GM15510 (cell line): ENCODE measurements around the gene PDZRN4.

Experiments
- POLR2A ChIP-seq: IDR thresholded peaks from 3 replicates; pipeline ENCODE4 v1.6.1; 2011; ENCODE audit warnings: borderline replicate concordance; ENCODE audit not compliant: insufficient read length; ENCODE audit errors: extremely low read depth

PDZRN4 gene

DNA sequence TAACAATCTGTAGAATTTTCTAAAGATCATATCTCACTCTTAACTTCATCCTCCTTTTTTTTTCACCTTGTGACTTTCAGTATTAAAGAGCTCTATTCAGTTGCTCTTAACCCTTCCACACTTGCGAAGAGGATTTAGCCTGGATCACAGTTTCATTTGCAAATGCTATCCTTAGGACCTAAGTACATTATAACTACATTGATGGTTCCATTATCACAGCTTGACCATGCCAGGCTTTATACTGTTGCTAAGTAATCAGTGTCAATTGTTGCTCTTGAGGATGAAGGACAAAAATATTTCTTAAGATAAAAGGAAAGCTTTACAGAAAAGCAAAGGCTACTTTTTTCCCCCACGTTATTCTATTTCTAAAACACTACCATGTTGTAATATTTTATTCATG lies 122.2 kb downstream of the PDZRN4 start:
- no peak for TF ChIP-seq POLR2A

DNA sequence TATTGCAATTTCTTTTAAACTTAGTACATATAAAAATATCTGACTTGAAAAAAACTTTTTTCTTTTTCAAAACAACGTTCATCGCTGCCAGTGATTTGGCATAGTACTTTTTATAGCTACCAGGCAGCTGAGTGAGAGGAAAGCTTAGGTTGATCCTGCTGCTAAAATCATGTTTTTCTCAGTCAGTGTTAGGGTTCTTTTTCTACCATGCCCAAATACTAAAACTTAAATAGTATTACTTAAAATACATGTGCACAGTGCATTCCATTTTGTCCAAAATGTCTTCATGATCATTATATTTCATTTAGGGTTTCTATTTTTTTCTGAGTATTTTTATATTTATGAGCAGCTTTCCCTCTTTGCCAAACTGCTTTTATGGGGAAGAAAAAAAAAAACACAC lies 123.8 kb downstream of the PDZRN4 start:
- TF ChIP-seq POLR2A, result no peak

DNA sequence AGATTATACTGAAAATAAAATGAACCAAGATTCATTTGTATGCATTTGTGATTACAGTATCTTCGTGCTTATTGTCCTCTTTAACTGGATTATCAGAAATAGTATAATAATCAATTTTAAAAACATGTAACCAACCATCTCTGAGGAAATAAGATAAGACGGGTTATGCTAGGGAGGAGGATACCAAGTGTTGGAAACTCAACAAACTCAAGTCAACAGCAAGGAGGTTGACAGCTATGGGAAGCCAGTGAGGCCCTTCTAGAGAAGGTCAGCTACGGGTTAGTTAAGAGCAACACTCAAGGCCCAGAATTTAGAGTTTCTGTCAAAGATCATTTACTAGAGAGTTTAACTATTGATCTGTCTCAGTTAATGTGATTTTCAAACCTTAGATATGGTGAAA lies 137.2 kb downstream of the PDZRN4 start:
- no peak for TF ChIP-seq POLR2A

DNA sequence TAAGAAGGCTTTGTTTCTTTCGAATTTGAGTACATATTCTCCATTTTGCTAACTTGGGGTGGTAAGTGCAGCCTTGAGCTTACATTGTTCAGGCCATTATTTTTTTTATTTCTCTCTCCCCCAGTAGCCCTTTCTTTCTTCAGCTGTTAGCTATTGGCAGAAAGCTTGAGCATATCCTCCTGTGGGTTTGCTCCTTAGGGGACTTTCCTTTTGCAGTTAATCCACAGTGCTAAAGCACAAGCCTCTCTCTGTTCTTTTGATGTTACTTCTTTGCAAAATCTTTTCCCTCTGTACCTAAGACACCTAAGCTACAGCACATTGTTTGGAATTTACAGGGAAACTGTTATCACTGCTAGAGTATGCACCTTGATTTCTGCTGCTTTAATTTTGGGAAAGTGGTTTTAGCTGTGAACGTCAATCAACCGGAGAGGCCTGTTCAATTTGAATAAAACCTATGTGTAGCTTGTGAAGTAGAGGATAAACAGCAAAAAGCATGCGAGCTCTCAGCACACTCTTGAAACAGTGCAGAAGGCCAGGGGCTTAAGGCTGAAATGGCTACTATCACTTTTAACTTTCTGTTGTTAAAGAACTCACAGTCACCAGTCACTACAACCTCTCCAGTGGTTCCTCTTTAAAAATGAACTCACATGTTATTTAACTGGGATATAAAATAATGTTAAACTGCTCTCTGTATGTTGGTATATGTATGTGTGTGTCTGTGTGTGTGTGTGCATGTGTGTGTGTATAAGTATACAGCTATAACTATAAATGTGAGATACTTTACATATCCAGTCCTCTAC lies 139.2 kb downstream of the PDZRN4 start:
- TF ChIP-seq POLR2A, result no peak

DNA sequence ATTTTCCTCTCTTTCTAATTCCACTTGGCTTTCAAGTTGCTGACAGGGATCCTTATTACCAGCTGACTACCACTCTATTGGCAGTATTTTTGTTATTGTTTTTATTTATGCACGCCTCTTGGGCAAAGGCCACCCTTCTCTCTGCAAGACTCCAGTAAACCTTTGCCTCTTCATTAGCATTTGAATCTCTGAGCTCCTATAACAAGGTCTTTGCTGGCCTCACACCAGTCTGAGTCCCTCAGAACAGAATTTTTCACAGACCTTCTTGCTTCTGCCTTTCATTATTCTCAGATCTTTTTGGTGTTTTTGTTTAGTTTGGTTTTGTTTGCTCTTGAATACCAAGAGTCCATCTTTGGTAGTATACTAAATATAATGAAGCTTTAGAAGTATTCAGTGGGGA lies 145.9 kb downstream of the PDZRN4 start:
- TF ChIP-seq POLR2A, result no peak

DNA sequence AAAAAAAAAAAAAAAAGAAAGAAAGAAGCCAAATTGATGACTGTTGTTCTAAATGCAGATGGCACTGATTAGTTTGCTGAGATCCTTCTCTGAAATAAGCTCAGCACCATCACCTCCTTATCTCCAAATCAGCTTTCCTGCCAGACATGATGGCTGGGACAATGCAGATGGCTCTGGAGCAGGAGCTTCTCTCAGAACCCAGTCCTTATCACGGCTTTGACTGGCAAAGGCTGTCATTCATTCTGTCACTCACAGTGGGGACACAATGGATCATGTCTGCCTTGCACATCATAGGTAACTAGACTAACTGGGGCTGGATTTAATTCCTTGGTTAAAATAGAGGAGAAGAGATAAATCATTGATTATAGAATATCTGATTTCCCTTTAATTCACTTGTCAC lies 146.3 kb downstream of the PDZRN4 start:
- TF ChIP-seq POLR2A, result no peak

DNA sequence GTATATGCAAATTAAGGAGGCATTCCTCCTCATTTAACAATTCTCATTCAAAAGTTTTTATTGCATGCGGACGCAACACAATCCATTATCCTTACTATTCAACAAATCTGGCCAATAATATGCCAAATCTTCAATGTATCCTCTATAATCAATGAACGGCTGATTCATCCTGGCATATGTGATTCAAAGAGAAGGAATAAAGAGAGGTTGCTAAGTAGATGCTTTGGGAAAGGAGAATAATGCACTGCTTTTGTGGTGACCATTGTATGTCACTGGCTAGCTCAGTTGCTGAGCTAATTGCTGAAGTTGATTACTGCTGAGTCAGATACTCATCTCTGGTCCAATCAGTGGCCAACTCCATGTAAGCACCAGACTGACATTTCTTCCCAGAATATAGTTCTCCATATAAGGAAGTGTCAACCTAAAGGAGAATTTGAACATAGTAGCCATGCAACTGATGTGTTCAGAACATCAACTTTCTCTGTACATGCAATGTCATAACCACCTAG lies 148.0 kb downstream of the PDZRN4 start:
- TF ChIP-seq POLR2A, result no peak

DNA sequence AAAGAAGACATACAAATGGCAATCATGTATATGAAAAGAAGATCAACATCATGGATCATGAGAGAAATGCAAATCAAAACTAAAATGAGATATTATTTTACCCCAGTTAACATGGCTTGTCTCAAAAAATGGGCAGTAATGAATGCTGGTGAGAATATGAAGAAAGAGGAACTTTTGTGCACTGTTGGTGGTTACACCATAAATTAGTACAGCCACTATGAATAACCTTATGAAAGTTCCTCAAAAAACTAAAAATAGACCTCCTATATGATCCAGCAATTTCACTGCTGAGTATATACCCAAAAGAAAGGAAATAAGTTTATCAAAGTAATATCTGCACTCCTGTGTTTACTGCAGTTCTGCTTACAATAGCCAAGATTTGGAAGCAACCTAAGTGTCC lies 151.7 kb downstream of the PDZRN4 start:
- TF ChIP-seq POLR2A, result no peak

DNA sequence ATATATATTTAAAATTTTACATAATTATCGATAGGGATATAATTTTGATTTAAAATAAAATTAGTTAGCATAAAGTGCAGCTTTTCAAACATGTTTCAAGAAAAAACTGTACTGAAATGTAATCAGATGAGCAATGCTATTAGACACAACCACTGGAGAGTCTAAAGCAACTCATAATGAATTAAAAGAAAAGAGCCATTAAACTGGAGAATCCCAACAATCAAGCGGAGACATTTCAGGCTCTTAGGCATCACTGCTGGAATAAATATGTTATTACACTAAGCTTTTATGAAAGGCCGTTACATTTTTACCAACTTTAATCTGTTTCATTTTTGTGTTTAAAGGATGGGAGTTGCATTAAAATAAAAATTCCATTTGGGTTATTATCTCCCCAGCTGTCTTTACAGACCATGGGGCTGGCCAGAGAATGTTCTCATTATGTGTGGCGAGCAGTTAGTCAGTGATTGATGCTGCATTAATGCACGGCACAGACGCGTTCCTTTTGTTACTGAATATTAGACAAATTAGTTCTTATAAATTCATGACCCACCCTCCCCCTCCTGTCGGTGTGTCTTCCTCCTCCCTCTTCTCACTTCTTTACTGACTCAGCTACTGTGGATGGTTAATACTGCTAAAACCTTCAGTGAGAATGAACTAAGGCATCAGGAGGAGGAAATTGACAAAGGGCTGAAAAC lies 156.8 kb downstream of the PDZRN4 start:
- TF ChIP-seq POLR2A, result no peak

DNA sequence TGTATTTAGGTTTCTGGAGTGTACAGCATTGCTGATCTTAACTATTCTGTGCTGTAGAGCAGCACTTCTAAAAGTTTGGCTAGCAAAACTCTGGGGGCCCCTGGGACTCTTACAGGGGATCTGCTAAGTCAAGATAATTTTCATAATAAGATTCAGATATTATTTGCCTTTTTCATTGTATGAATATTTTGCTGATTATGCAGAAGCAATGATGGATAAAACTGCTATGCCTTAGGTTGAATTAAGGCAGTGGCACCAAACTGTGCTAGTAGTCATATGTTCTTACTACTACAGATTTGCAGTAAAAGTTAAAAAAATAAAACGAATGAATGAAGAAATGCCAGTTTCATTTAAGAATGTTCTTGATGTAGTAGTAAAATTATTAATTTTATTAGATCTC lies 160.1 kb downstream of the PDZRN4 start:
- no peak for TF ChIP-seq POLR2A

DNA sequence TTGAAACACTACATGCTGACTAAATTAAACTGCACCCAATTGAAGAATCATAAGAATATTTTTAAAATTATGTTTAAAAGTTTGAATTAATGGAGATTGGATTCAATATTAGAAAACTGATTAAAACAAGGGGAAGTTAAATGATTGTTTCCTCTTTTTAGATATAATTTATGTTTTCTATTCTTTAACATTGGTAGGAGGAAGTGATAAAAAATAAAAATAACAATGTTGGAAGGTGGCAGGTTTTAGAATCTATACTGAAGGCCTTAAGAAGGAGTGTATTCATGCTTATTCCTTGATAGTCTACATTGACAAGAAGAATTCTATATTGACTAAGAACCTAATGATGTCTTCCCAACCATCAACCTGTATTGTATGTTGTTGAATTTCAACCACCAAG lies 168.1 kb downstream of the PDZRN4 start:
- TF ChIP-seq POLR2A, result no peak

DNA sequence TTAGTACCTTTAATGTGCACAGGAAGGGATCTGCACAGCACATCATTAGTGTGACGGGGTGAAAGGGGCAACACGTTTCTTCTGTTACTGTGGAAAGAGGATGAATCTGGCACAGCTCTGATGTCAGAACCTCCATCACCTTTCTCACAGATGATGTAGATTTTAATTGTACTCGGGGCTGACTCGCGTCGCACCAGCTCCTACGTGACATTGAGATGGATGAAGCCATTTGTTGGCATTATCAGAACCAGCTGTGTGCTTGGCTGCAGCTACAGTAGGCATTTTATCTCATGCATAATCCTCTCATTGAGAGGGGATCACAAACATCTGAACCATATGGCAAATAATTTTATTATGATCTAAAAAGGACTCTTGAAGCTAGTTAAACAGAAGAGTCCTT lies 173.6 kb downstream of the PDZRN4 start:
- TF ChIP-seq POLR2A, result no peak

DNA sequence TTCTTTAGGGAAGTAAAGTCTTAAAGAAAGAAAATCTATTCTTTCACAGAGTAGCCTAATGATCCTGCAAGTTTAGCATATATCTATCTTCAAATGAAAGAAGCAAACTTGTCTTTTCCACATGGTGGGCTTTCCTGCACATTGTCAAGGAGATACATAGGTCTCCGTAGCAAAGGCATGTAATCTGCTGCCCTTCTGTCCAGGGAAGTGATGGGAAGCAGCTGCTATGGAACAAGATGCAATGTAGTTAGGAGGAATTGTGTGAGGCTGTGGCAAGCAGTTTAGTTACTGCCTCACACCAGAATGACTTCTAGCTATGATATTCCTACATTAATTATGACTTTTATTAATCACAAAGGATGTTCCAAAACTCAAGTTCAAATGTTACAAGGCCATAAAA lies 174.4 kb downstream of the PDZRN4 start:
- TF ChIP-seq POLR2A, result no peak

DNA sequence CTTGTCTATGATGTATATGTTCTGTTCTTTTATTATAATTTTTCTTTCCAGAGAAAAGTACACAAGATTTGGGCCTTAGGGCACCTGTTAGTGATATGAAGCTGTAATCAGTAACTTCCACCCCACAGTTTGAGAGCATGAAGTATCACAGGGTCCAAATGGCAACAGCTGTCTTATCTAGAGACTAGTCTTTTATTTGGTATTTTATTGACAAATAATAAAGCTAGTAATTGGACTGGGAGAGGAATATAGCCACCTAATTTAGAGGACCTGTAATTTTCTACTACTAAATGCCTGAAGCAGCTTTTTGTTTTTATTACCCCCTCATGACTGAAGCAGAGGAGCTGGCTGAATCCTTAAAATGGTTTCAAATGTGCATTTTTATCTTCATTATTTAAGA lies 174.8 kb downstream of the PDZRN4 start:
- TF ChIP-seq POLR2A, result no peak

DNA sequence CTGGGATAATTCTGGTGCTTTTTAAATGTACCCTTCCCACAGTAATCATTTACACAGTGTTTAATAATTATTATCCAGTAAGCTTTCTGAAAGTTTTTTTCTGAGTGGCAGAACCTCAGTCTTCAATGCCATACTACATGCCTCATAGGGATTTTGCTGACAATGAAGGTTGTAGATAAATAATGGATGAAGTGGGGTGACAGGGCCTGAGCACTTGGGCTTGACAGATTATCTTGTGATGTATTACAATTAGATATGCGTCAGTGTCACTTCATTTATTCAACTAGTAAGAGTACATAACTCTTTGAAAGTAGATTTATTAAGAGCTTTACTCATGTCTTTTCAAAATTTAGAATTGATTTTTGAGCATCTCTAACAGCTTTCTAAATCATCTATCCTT lies 176.1 kb downstream of the PDZRN4 start:
- TF ChIP-seq POLR2A, result no peak

DNA sequence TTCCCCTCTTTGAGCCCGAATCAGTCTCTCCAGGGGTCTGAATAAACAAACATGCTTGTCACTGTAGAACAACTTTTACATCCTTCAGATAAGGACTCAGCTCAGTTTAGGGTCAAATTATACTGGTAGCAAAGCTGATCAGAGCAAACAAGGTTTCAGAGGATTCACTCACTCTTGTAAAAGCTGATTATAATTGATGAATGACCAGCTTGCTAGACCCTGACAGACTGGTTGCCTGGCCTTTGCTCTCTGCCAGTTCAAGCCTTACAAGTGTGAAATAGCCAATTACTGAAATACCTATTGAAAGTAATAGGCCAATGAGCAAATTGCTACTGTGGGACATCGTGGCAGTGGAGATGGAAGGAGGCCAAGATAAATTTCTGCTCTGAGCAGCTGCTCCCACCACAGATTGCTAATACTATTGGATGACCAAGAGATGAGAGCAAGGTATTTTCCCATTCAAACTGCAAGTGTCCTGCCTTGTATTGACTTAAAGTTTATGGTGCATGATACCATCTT lies 177.6 kb downstream of the PDZRN4 start:
- no peak for TF ChIP-seq POLR2A
